Amygdala (tissue), 56 donors: Measurements from ENCODE around the gene PDXP.

ENCODE experiments used
- DNase-seq, 56 donors: peaks; one replicate each; lab custom pipeline; 2025; lab: John Stamatoyannopoulos, UW

The PDXP gene

GRCh38 chr22:37664249-37665101, 6.0 kb downstream of the PDXP start:
- DNase-seq = peak in 51 of 56 donors; percentile 15 to 92 (median 62)

GRCh38 chr22:37665487-37665886, 7.0 kb downstream of the PDXP start:
- no peak for DNase-seq

GRCh38 chr22:37669586-37669985, 11.1 kb downstream of the PDXP start:
- no peak for DNase-seq

- DNase-seq = no peak
Observed at GRCh38 chr22:37672206-37672919, 13.8 kb downstream of the PDXP start.

- no peak for DNase-seq
Observed at GRCh38 chr22:37672920-37673455, 14.5 kb downstream of the PDXP start.

GRCh38 chr22:37674248-37674647, 15.7 kb downstream of the PDXP start:
- no peak for DNase-seq

- peak in 51 of 56 donors; percentile 22 to 90 (median 72) for DNase-seq
Observed at GRCh38 chr22:37674951-37675929, 16.7 kb downstream of the PDXP start, which contains the start of gene LGALS1. Gene LGALS1, plus strand, starts transcription at chr22:37675636. Its CDS starts 67 bp downstream, at chr22:37675703.

GRCh38 chr22:37675930-37676735, 17.6 kb downstream of the PDXP start:
- DNase-seq = peak in 20 of 56 donors; percentile 6 to 55 (median 27)

GRCh38 chr22:37676736-37677492, 18.4 kb downstream of the PDXP start:
- peak in 35 of 56 donors; percentile 7 to 73 (median 40) for DNase-seq

- DNase-seq = no peak
Observed at GRCh38 chr22:37677493-37677974, 19.0 kb downstream of the PDXP start.

- no peak for DNase-seq
Observed at GRCh38 chr22:37678372-37678771, 19.8 kb downstream of the PDXP start.

- no peak for DNase-seq
Observed at GRCh38 chr22:37679670-37680069, 21.1 kb downstream of the PDXP start.

- DNase-seq = no peak
Observed at GRCh38 chr22:37680191-37680851, 21.8 kb downstream of the PDXP start.

GRCh38 chr22:37681001-37681424, 22.5 kb downstream of the PDXP start:
- no peak for DNase-seq

- DNase-seq = peak in 36 of 56 donors; percentile 3 to 73 (median 35)
Observed at GRCh38 chr22:37681556-37682049, 23.1 kb downstream of the PDXP start.

- DNase-seq = no peak
Observed at GRCh38 chr22:37684803-37685615, 26.5 kb downstream of the PDXP start.
